Stimulated activated CD4-positive, alpha-beta T cell treated with anti-CD3 and anti-CD28 coated beads, TNF-alpha, amount 100 ng/mL, for 24 hours (primary cell): ENCODE data around the gene TPI1.
"Not testable (repeated sequence)": the region's sequence is repeated elsewhere in the genome, so short reads cannot be mapped to it uniquely, and the experiment has no call there.

Source experiments
- DNase-seq, 3 experiments: peaks; one replicate each; pipeline ENCODE4 v3.0.0-alpha.2; 2020; ENCODE audit warnings: low read depth in 3 of 3

TPI1 gene

GRCh38 chr12:6894321-6894720 is 27.0 kb downstream of the TPI1 start:
- DNase-seq: no peak

GRCh38 chr12:6896846-6897435 is 29.6 kb downstream of the TPI1 start:
- no peak for DNase-seq

- no peak for DNase-seq
Measured at GRCh38 chr12:6899427-6899826, 32.1 kb downstream of the TPI1 start.

- no peak for DNase-seq
Measured at GRCh38 chr12:6899837-6900519, 32.6 kb downstream of the TPI1 start.

- DNase-seq: no peak
Measured at GRCh38 chr12:6902448-6902847, 35.1 kb downstream of the TPI1 start.

- DNase-seq: no peak
Measured at GRCh38 chr12:6903722-6904121, 36.4 kb downstream of the TPI1 start.

- DNase-seq: peak; percentile 96 to 98 (median 97)
Measured at GRCh38 chr12:6904280-6905276, 37.2 kb downstream of the TPI1 start, which contains the start of gene LRRC23. TSS of gene LRRC23 (plus strand) at chr12:6904822. CDS start at chr12:6905634, 812 bp downstream.

- DNase-seq: no peak
Measured at GRCh38 chr12:6905414-6906040, 38.2 kb downstream of the TPI1 start.

GRCh38 chr12:6908141-6908540 is 40.8 kb downstream of the TPI1 start:
- not testable (repeated sequence) for DNase-seq

GRCh38 chr12:6909421-6910145 is 42.3 kb downstream of the TPI1 start:
- no peak for DNase-seq

- no peak for DNase-seq
Measured at GRCh38 chr12:6912164-6912935, 45.0 kb downstream of the TPI1 start.

- peak; percentile 58 to 83 (median 68) for DNase-seq
Measured at GRCh38 chr12:6914246-6914946, 47.1 kb downstream of the TPI1 start, which contains the start of gene ENO2. TSS of gene ENO2 (plus strand) at chr12:6914580. CDS start at chr12:6915833, 1,253 bp downstream.

GRCh38 chr12:6914947-6915788 is 47.8 kb downstream of the TPI1 start:
- DNase-seq: peak in 1 of 3 experiments; percentile 47

- no peak for DNase-seq
Measured at GRCh38 chr12:6915789-6916285, 48.5 kb downstream of the TPI1 start.

- DNase-seq: no peak
Measured at GRCh38 chr12:6916426-6917200, 49.3 kb downstream of the TPI1 start.

GRCh38 chr12:6917491-6918231 is 50.3 kb downstream of the TPI1 start:
- no peak for DNase-seq

GRCh38 chr12:6919588-6919987 is 52.3 kb downstream of the TPI1 start:
- no peak for DNase-seq
